Measurements from ENCODE around the gene CRYBA2. TPM values are rescaled to one million over a fixed set of nuclear protein-coding genes. Genes with fewer than 3 reads are reported as not detected.

CRYBA2 gene
- total and polyA plus RNA-seq, 2 of the 8 experiments (the other 6 are each of a cell fraction or from before 2014, with no cell fraction given), result not detected

DNA sequence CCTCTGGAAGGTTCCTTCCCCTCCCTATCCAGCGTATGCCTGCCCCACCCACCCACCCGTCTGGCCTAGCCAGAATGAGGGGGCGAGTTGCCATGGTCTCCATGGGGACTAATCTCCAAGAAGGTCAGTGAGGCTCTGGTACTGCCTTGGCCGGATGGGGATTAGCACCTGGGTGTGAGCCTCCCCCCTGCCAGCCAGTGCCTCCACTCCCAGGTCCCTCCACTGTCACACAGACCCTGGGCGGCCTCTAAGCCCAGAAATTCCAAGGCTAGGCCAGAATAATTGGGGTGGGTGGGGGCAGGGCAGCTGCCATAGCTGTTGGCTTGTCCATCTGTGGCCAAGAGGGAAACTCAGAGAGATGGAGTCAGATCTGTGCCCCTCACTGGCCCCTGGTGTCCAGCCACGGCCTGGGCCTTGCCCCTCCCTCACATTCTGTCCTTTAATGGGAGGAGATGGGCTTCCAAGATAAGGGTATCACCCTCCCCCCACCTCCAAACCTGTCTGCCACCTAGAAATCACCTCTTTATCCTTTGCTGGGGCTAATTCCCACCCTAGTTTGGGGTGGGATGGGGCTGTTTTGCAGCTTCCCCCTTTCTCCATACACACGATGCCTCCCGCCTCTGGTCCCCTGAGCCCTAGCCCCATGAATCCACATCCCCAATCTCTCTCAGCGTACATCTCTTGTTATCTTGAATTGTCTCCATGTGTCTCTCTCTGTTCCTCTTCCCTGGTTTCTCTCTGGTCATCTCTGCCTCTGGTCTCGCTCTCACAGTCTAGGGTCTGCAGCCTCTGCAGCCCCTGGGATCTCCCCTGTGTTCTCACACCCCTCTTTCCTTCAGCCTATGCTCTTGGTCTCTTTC is 6.0 kb upstream of the CRYBA2 start:
- peak overlapping the region; percentile 84; the same call in 1 of the 2 replicates for H2BK12ac ChIP-seq (ENCODE audit: low read depth, low read length)
- H3K56ac ChIP-seq (replicated peaks; ENCODE audit: insufficient read length, low read depth, low read length), result no peak overlapping the region
- peak overlapping the region in 1 of 4 experiments; percentile 42; a peak in 4 of 8 replicates for H3K4me3 ChIP-seq (ENCODE audit: extremely low read depth in 1 of 4, insufficient read depth in 2 of 4, low read depth in 3 of 4, low read length in 4 of 4)
- H3K36me3 ChIP-seq (ENCODE audit: control insufficient read depth in 2 of 4, insufficient read depth in 4 of 4, low read length in 3 of 4), result 0 out of 8 replicates have a peak, but pooled peaks cover 0 to 5% (median 0%) of the 10 kb centered on the region in 4 experiments
- H4K5ac ChIP-seq (ENCODE audit: insufficient read length, low read depth, low read length), result no peak overlapping the region
- peak overlapping the region; percentile 43; the same call in 1 of the 2 replicates for H2BK20ac ChIP-seq (ENCODE audit: low read length)
- H3K9ac ChIP-seq (replicated peaks in 1 of 4; ENCODE audit: extremely low read depth in 1 of 4, low read depth in 3 of 4, low read length in 3 of 4), result no peak overlapping the region
- peaks cover 15 to 20% of the 10 kb centered on the region in 2 experiments for H4K20me1 ChIP-seq (replicated peaks in 1 of 2; ENCODE audit: control insufficient read depth in 1 of 2, insufficient read depth in 2 of 2, low read length in 2 of 2)
- WGBS, 2 experiments (ENCODE audit: extremely low coverage in 1 of 2, insufficient coverage in 1 of 2, insufficient read length in 1 of 2, insufficient replicate concordance in 2 of 2, low coverage in 1 of 2, low lambda C conversion rate in 2 of 2, missing lambda C conversion rate in 1 of 2), result 26% methylated on average over 7 of the region's 10 CpGs; no CpG with 5 or more reads in 1 of the 2 experiments
- H3K9me3 ChIP-seq (ENCODE audit: insufficient read depth in 2 of 2, low read depth in 1 of 2, low read length in 1 of 2), result no peaks in the 10 kb centered on the region
- H3K18ac ChIP-seq (ENCODE audit: extremely low read depth, low read length), result peak overlapping the region; percentile 71
- peaks cover 12% of the 10 kb centered on the region; the same call in 1 of the 2 replicates for H3K23me2 ChIP-seq (ENCODE audit: low read depth, low read length)
- no peak overlapping the region for H4K8ac ChIP-seq (ENCODE audit: extremely low read depth, insufficient read depth, low read length)
- H3K14ac ChIP-seq (ENCODE audit: insufficient read length), result no peak overlapping the region
- H4K91ac ChIP-seq (replicated peaks; ENCODE audit: insufficient read length, low read length), result no peak overlapping the region
- peaks cover 0 to 38% (median 24%) of the 10 kb centered on the region in 4 experiments; a peak in 6 of 7 replicates for H3K4me1 ChIP-seq (replicated peaks in 1 of 4; ENCODE audit: control insufficient read depth in 3 of 4, insufficient read depth in 4 of 4, low read length in 3 of 4)
- peak overlapping the region; percentile 60; the same call in 1 of the 2 replicates for H2BK5ac ChIP-seq (ENCODE audit: low read depth, low read length)
- H3K27me3 ChIP-seq (replicated peaks in 1 of 4; ENCODE audit: control insufficient read depth in 3 of 4, extremely low read depth in 1 of 4, insufficient read depth in 3 of 4, low read length in 3 of 4), result peaks cover 96 to 100% (median 98%) of the 10 kb centered on the region in 4 experiments
- no peak overlapping the region for H3K23ac ChIP-seq (ENCODE audit: insufficient read length)
- H2BK15ac ChIP-seq (ENCODE audit: low read length), result no peak overlapping the region
- ChIA-PET POLR2A (ENCODE audit: partially characterized antibody) (interaction anchor here (0.9 to 1.8 kb wide), 3 partner anchors 11 to 118 kb away, joined by 3 to 4 read pairs (median 3); partner anchors contain the start of gene FEV), CTCF (ENCODE audit: partially characterized antibody) (interaction anchor here (0.6 to 19.5 kb wide), 11 partner anchors 9 to 155 kb away, joined by 3 to 284 read pairs (median 3); partner anchors contain the start of gene FEV)
- peak overlapping the region; percentile 52 to 60; a peak in 3 of 4 replicates for H3K4me2 ChIP-seq (ENCODE audit: insufficient read depth in 1 of 2, low read depth in 2 of 2, low read length in 2 of 2)
- H3K79me2 ChIP-seq (ENCODE audit: control insufficient read depth in 1 of 2, insufficient read depth in 2 of 2, low read length in 2 of 2), result no peaks in the 10 kb centered on the region
- FAIRE-seq, result no peak
- H3K79me1 ChIP-seq (ENCODE audit: low read depth, low read length), result no peaks in the 10 kb centered on the region
- no peak overlapping the region for H2BK120ac ChIP-seq (replicated peaks; ENCODE audit: low read depth, low read length)
- H3K4ac ChIP-seq (replicated peaks; ENCODE audit: insufficient read length, low read depth, low read length), result no peak overlapping the region
- no peak for DNase-seq (ENCODE audit: low read depth in 1 of 2, low spot score in 2 of 2)
- H2AK5ac ChIP-seq (ENCODE audit: low read depth, low read length), result no peak overlapping the region; the same call in 1 of the 2 replicates
- H2AFZ ChIP-seq (ENCODE audit: low read length), result no peak overlapping the region
- H3K27ac ChIP-seq (ENCODE audit: low read depth, low read length), result no peak overlapping the region
- no peak for TF ChIP-seq ZNF274 (IDR thresholded peaks at IDR 0.05; ENCODE audit: borderline replicate concordance, extremely low read depth, low read length)
- no peak for TF ChIP-seq HDAC2 (IDR thresholded peaks at IDR 0.05; ENCODE audit: borderline replicate concordance in 1 of 2, low read depth in 2 of 2, low read length in 2 of 2)
- TF ChIP-seq, protein P1, sequence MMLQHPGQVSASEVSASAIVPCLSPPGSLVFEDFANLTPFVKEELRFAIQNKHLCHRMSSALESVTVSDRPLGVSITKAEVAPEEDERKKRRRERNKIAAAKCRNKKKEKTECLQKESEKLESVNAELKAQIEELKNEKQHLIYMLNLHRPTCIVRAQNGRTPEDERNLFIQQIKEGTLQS (IDR thresholded peaks at IDR 0.05; ENCODE audit: insufficient read depth, low read depth, low read length), result no peak
- TF ChIP-seq, protein P2, sequence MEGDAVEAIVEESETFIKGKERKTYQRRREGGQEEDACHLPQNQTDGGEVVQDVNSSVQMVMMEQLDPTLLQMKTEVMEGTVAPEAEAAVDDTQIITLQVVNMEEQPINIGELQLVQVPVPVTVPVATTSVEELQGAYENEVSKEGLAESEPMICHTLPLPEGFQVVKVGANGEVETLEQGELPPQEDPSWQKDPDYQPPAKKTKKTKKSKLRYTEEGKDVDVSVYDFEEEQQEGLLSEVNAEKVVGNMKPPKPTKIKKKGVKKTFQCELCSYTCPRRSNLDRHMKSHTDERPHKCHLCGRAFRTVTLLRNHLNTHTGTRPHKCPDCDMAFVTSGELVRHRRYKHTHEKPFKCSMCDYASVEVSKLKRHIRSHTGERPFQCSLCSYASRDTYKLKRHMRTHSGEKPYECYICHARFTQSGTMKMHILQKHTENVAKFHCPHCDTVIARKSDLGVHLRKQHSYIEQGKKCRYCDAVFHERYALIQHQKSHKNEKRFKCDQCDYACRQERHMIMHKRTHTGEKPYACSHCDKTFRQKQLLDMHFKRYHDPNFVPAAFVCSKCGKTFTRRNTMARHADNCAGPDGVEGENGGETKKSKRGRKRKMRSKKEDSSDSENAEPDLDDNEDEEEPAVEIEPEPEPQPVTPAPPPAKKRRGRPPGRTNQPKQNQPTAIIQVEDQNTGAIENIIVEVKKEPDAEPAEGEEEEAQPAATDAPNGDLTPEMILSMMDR (IDR thresholded peaks at IDR 0.05; ENCODE audit: control extremely low read depth in 1 of 3, insufficient read depth in 1 of 3, low read depth in 1 of 3, low read length in 3 of 3), result no peak
- TF ChIP-seq BRCA1 (IDR thresholded peaks at IDR 0.05; ENCODE audit: low read depth, low read length), result no peak
- no peak for TF ChIP-seq RBBP5 (IDR thresholded peaks at IDR 0.05; ENCODE audit: borderline replicate concordance, low read depth, low read length)
